NB4 (cell line): ENCODE data around the gene ZNF775.

Experiments
- CTCF ChIP-seq: IDR thresholded peaks from one replicate; pipeline ENCODE4 v1.5.1; 2012; ENCODE audit warnings: low read depth, low read length
- MAX ChIP-seq: IDR thresholded peaks from 2 replicates; pipeline ENCODE4 v1.6.1; 2011; ENCODE audit warnings: low read depth, low read length
- MYC ChIP-seq: IDR thresholded peaks from 2 replicates; pipeline ENCODE4 v1.6.1; 2011; ENCODE audit warnings: low read depth, low read length
- POLR2A ChIP-seq: IDR thresholded peaks from 2 replicates; pipeline ENCODE4 v1.6.1; 2011; ENCODE audit warnings: mild to moderate bottlenecking; ENCODE audit not compliant: insufficient read length; ENCODE audit errors: extremely low read depth

GRCh38 chr7:150404172-150404804, 25.2 kb downstream of the ZNF775 start:
- TF ChIP-seq CTCF (no peak), POLR2A (no peak), MAX (no peak), MYC (no peak)
